HepG2 (cell line): ENCODE data around the gene RHOBTB3. TPM values are rescaled to one million over a fixed set of nuclear protein-coding genes. Genes with fewer than 3 reads are reported as not detected.

Experiments used
- ATAC-seq: fragments of 200-7000 bp; cut with Tn5 transposase; 3 replicates; pipeline ENCODE4 v1.9.1; 2020; ENCODE audit warnings: mild to moderate bottlenecking, moderate library complexity
- BruUV-seq: library from RNA; stranded (reverse); fragments of 400-500 nt; replicated peaks from 2 replicates; lab custom pipeline; 2021; lab: Mats Ljungman, UMichigan
- CTCF ChIA-PET: fragments of 300-600 bp; formaldehyde crosslinking; extraction: SDS; loops from one replicate; lab custom pipeline; 2021; ENCODE audit warnings: low total read pairs, inconsistent platforms, low intra/inter-chr PET ratio; lab: Yijun Ruan, JAX
- POLR2A ChIA-PET: fragments of 350-600 bp; sonication (Branson Sonifier 250); formaldehyde crosslinking; loops from one replicate; lab custom pipeline; 2020; ENCODE audit warnings: antibody characterized with exemption, inconsistent platforms; lab: Yijun Ruan, JAX
- DNase-seq: peaks from one replicate; pipeline ENCODE4 v3.0.0-alpha.2; 2015; ENCODE audit warnings: low spot score
- FAIRE-seq: peaks from 3 replicates; lab custom pipeline; 2011; peaks lifted over from hg19 to GRCh38; lab: Jason Lieb, UNC
- H2AFZ ChIP-seq: one replicate; pipeline ENCODE4 v1.6.1; 2011; ENCODE audit warnings: low read length, inconsistent platforms
- H3K27ac ChIP-seq: fragments of 300-600 bp; 3 replicates; pipeline ENCODE4 v1.8.0; 2011; ENCODE audit warnings: mixed run types, mild to moderate bottlenecking, mixed read lengths, low read length, inconsistent platforms; ENCODE audit not compliant: insufficient read depth; ENCODE audit errors: extremely low read length
- H3K27me3 ChIP-seq, 2 experiments: fragments of 200-600 bp in 1 of 2; 2 replicates in 1 of 2; 3 replicates in 1 of 2; pipeline versions ENCODE4 v1.6.0 to v1.8.0; 2011; ENCODE audit warnings: low read length in 2 of 2, mild to moderate bottlenecking in 2 of 2, moderate library complexity in 2 of 2, inconsistent platforms in 1 of 2; ENCODE audit not compliant: insufficient read depth in 2 of 2, control insufficient read depth in 1 of 2
- H3K36me3 ChIP-seq, 2 experiments: fragments of 200-600 bp in 1 of 2; replicated peaks in 1 of 2; 2 replicates in 1 of 2; 3 replicates in 1 of 2; pipeline versions ENCODE4 v1.5.1 to v1.8.0; 2011; ENCODE audit warnings: low read length in 2 of 2, inconsistent platforms in 1 of 2; ENCODE audit not compliant: insufficient read depth in 2 of 2, control insufficient read depth in 1 of 2
- H3K4me1 ChIP-seq: 2 replicates; pipeline ENCODE4 v1.5.1; 2012; ENCODE audit warnings: low read length, inconsistent platforms; ENCODE audit not compliant: insufficient read depth
- H3K4me2 ChIP-seq: 2 replicates; pipeline ENCODE4 v1.6.0; 2011; ENCODE audit warnings: low read depth, low read length, inconsistent platforms
- H3K4me3 ChIP-seq, 3 experiments: fragments of 200-600 bp in 1 of 3; sonication (generic), shearing (Covaris generic) in 1 of 3; replicated peaks in 1 of 3; 2 replicates each; pipeline ENCODE4 v1.5.1; 2011 to 2016; ENCODE audit warnings: low read length in 3 of 3, inconsistent platforms in 2 of 3, low read depth in 2 of 3, mild to moderate bottlenecking in 2 of 3, control low read depth in 1 of 3, mixed read lengths in 1 of 3; ENCODE audit not compliant: insufficient read depth in 1 of 3
- H3K79me2 ChIP-seq: one replicate; pipeline ENCODE4 v1.6.1; 2011; ENCODE audit warnings: low read length, inconsistent platforms; ENCODE audit not compliant: insufficient read depth
- H3K9ac ChIP-seq: 2 replicates; pipeline ENCODE4 v1.6.0; 2011; ENCODE audit warnings: mild to moderate bottlenecking, low read depth, low read length, inconsistent platforms; ENCODE audit not compliant: insufficient read depth
- H3K9me3 ChIP-seq: 2 replicates; pipeline ENCODE4 v1.5.1; 2012; ENCODE audit warnings: mild to moderate bottlenecking, low read length
- H4K20me1 ChIP-seq: 2 replicates; pipeline ENCODE4 v1.6.0; 2011; ENCODE audit warnings: inconsistent platforms, mild to moderate bottlenecking, low read length, moderate library complexity; ENCODE audit not compliant: insufficient read depth
- BRD4 ChIP-seq: sonication (generic); formaldehyde crosslinking; IDR thresholded peaks from 2 replicates; pipeline ENCODE4 v1.4.0; 2020; ENCODE audit warnings: missing genetic modification reagents
- FOXA1 ChIP-seq, 2 experiments: fragments of 450-650 bp in 1 of 2; sonication (generic) in 1 of 2; formaldehyde crosslinking in 1 of 2; IDR thresholded peaks; 2 replicates each; pipeline versions ENCODE4 v1.4.0 to v1.6.1; 2016 to 2020; ENCODE audit warnings: missing genetic modification reagents in 1 of 2
- ISL2 ChIP-seq: sonication (generic); formaldehyde crosslinking; IDR thresholded peaks from 2 replicates; pipeline ENCODE4 v1.5.0; 2020; ENCODE audit warnings: missing genetic modification reagents
- KDM1A ChIP-seq: IDR thresholded peaks from 2 replicates; pipeline ENCODE4 v1.6.1; 2016; ENCODE audit warnings: missing compliant biosample characterization
- KDM6A ChIP-seq: IDR thresholded peaks from 2 replicates; pipeline ENCODE4 v1.6.1; 2016; ENCODE audit warnings: low read depth
- NAIF1 ChIP-seq: sonication (generic); formaldehyde crosslinking; IDR thresholded peaks from 2 replicates; pipeline ENCODE4 v1.5.0; 2020; ENCODE audit warnings: mild to moderate bottlenecking, missing genetic modification reagents, borderline replicate concordance
- PAX8 ChIP-seq: sonication (generic); formaldehyde crosslinking; IDR thresholded peaks from 2 replicates; pipeline ENCODE4 v1.8.0; 2022; ENCODE audit warnings: mild to moderate bottlenecking, missing genetic modification reagents, borderline replicate concordance
- TGIF2 ChIP-seq: IDR thresholded peaks from 2 replicates; pipeline ENCODE4 v1.6.1; 2016; ENCODE audit warnings: control low read depth, missing compliant biosample characterization
- ZBTB7B ChIP-seq: sonication (generic); formaldehyde crosslinking; IDR thresholded peaks from 2 replicates; pipeline ENCODE4 v1.4.0; 2020; ENCODE audit warnings: missing genetic modification reagents
- ZNF552 ChIP-seq: sonication (generic); formaldehyde crosslinking; IDR thresholded peaks from 2 replicates; pipeline ENCODE4 v1.9.0; 2022; ENCODE audit warnings: missing genetic modification reagents, mild to moderate bottlenecking, borderline replicate concordance
- ZNF629 ChIP-seq: sonication (generic); formaldehyde crosslinking; conservative IDR thresholded peaks from 2 replicates; pipeline ENCODE4 v1.5.0; 2020; ENCODE audit warnings: missing genetic modification reagents
- ZNF644 ChIP-seq: IDR thresholded peaks from 2 replicates; pipeline ENCODE4 v1.6.1; 2016; ENCODE audit warnings: low read depth
- ZNF839 ChIP-seq: sonication (generic); formaldehyde crosslinking; IDR thresholded peaks from 2 replicates; pipeline ENCODE4 v1.4.0; 2020; ENCODE audit warnings: missing genetic modification reagents, mild to moderate bottlenecking, borderline replicate concordance
- WGBS: methylation state at CpG from one replicate; pipeline ENCODE4 v1.1.6; 2017; ENCODE audit warnings: low lambda C conversion rate; 5-methylcytosine and 5-hydroxymethylcytosine counted together
- in situ Hi-C: cut with HindIII; loops from 2 replicates; pipeline ENCODE4 v1.10.0; 2017; ENCODE audit warnings: low pct_unique_long_range_greater_than_20kb; ENCODE audit not compliant: extremely low pct_ligation_motif_present
- intact Hi-C: fragments of 100-400 bp; cut with micrococcal nuclease; formaldehyde crosslinking; loops from one replicate; pipeline ENCODE4 v1.10.0; 2022; ENCODE audit not compliant: unreplicated experiment
- polyA plus RNA-seq, 8 experiments: library from polyadenylated mRNA; depleted of rRNA in 3 of 8; stranded (reverse) in 7 of 8; unstranded in 1 of 8; fragments of >200 nt; fragmentation: Illumina TruSeq in 4 of 8; extraction: Trizol in 4 of 8; gene quantifications; 2 replicates each; pipeline versions ENCODE4 v1.2.1 to v1.2.3, GENCODE V29; 2011 to 2016; ENCODE audit warnings: low read depth in 4 of 8, missing spikeins in 1 of 8, mixed read lengths in 1 of 8; ENCODE audit not compliant: insufficient read depth in 1 of 8
- total RNA-seq, 5 experiments: library from RNA; depleted of rRNA; stranded (reverse); fragments of >200 nt; fragmentation: Illumina TruSeq; extraction: Trizol; gene quantifications; 2 replicates each; pipeline ENCODE4 v1.2.3, GENCODE V29; 2016; ENCODE audit warnings: low read depth in 1 of 5
- TF ChIP-seq, protein P1 (sequence below): fragments of 450-650 bp; IDR thresholded peaks from 2 replicates; pipeline ENCODE4 v1.6.1; 2017
- TF ChIP-seq, protein P2 (sequence below): IDR thresholded peaks from 2 replicates; pipeline ENCODE4 v1.6.1; 2016; ENCODE audit warnings: low read depth, missing genetic modification reagents, missing compliant biosample characterization
- TF ChIP-seq, protein P3 (sequence below): IDR thresholded peaks from 2 replicates; pipeline ENCODE4 v1.6.1; 2016

The RHOBTB3 gene
- total and polyA plus RNA-seq, 2 of the 13 experiments (the other 11 are each of a cell fraction or from before 2014, with no cell fraction given), result 31.6 to 35.4 TPM

DNA sequence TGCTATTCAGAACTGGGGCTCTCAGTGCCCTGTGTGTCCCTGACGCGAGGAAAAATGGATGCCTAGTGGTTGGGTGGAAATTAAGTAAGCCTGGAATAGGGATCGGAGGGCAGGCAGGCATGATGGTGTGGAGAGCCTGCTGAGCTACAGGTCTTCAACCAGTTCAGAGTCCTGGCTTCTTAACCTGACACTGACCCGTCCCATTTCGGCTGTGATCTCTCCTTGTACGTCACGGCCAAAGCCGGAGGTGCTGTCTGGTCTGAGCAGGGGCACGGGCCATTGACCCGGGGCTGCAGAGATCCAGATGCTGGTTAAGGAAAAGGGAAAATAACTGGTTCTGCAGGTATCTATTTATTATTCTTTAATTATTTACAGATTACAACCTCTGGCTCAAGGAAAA lies 27.9 kb downstream of the RHOBTB3 start (continued):
- TF ChIP-seq, protein P1, sequence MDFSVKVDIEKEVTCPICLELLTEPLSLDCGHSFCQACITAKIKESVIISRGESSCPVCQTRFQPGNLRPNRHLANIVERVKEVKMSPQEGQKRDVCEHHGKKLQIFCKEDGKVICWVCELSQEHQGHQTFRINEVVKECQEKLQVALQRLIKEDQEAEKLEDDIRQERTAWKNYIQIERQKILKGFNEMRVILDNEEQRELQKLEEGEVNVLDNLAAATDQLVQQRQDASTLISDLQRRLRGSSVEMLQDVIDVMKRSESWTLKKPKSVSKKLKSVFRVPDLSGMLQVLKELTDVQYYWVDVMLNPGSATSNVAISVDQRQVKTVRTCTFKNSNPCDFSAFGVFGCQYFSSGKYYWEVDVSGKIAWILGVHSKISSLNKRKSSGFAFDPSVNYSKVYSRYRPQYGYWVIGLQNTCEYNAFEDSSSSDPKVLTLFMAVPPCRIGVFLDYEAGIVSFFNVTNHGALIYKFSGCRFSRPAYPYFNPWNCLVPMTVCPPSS, result no peak
- TF ChIP-seq ZNF552 (CRISPR knock-in tag), result no peak
- no peak for TF ChIP-seq KDM1A (CRISPR knock-in tag)

DNA sequence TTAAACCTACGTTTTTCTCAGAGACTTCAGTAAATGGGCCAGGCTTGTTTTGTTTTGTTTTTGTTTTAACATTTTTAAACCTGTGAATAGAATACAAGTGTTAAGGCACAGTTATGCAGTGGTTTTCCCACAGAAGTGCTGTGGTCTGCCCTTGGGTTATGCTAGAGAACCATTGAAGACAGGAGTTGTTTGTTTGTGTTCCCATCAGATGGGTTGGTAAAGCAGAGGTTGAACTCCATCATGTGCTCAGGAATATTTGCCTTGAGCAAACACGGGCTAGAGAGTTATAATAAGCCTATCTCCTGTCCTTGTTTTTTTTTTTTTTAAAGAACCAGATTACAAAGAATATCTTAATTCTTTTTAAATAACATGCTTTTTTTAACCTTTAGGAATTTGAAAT lies 28.5 kb downstream of the RHOBTB3 start:
- peak overlapping the region; percentile 67 for H3K27ac ChIP-seq
- intact Hi-C loops (loop anchor here (1.0 kb wide), 1 partner anchor 28 kb away; the partner anchor contains the start of gene RHOBTB3), in situ Hi-C loops (no loop called here)
- ATAC-seq (peak; percentile 93), FAIRE-seq (peak; percentile 98), DNase-seq (peak; percentile 95)
- H3K79me2 ChIP-seq, result no peaks in the 10 kb centered on the region
- H3K4me3 ChIP-seq, result peak overlapping the region; percentile 1 to 66 (median 52); a peak in 3 of 6 replicates
- no peaks in the 10 kb centered on the region for H3K9me3 ChIP-seq
- H3K4me2 ChIP-seq, result peak overlapping the region; percentile 68
- no peaks in the 10 kb centered on the region for H4K20me1 ChIP-seq
- peaks cover 0 to 8% of the 10 kb centered on the region in 2 experiments; a peak in 2 of 5 replicates for H3K36me3 ChIP-seq
- WGBS, result 2% methylated on average over 2 of the region's 2 CpGs
- peaks cover 43% of the 10 kb centered on the region for H3K4me1 ChIP-seq
- TSS peak; percentile 40 for BruUV-seq
- no peaks in the 10 kb centered on the region for H3K27me3 ChIP-seq
- no peak overlapping the region for H3K9ac ChIP-seq
- no peak overlapping the region for H2AFZ ChIP-seq
- ChIA-PET POLR2A (interaction anchor here (0.6 to 2.0 kb wide), 14 partner anchors 9 to 205 kb away, joined by 3 to 18 read pairs (median 5); partner anchors contain the start of genes ARSK, GLRX, RFESD and RHOBTB3), CTCF (interaction anchor here (1.1 kb wide), 1 partner anchor 22 kb away, joined by 3 read pairs; no protein-coding TSS in a partner anchor)
- TF ChIP-seq, protein P2, sequence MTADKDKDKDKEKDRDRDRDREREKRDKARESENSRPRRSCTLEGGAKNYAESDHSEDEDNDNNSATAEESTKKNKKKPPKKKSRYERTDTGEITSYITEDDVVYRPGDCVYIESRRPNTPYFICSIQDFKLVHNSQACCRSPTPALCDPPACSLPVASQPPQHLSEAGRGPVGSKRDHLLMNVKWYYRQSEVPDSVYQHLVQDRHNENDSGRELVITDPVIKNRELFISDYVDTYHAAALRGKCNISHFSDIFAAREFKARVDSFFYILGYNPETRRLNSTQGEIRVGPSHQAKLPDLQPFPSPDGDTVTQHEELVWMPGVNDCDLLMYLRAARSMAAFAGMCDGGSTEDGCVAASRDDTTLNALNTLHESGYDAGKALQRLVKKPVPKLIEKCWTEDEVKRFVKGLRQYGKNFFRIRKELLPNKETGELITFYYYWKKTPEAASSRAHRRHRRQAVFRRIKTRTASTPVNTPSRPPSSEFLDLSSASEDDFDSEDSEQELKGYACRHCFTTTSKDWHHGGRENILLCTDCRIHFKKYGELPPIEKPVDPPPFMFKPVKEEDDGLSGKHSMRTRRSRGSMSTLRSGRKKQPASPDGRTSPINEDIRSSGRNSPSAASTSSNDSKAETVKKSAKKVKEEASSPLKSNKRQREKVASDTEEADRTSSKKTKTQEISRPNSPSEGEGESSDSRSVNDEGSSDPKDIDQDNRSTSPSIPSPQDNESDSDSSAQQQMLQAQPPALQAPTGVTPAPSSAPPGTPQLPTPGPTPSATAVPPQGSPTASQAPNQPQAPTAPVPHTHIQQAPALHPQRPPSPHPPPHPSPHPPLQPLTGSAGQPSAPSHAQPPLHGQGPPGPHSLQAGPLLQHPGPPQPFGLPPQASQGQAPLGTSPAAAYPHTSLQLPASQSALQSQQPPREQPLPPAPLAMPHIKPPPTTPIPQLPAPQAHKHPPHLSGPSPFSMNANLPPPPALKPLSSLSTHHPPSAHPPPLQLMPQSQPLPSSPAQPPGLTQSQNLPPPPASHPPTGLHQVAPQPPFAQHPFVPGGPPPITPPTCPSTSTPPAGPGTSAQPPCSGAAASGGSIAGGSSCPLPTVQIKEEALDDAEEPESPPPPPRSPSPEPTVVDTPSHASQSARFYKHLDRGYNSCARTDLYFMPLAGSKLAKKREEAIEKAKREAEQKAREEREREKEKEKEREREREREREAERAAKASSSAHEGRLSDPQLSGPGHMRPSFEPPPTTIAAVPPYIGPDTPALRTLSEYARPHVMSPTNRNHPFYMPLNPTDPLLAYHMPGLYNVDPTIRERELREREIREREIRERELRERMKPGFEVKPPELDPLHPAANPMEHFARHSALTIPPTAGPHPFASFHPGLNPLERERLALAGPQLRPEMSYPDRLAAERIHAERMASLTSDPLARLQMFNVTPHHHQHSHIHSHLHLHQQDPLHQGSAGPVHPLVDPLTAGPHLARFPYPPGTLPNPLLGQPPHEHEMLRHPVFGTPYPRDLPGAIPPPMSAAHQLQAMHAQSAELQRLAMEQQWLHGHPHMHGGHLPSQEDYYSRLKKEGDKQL (CRISPR knock-in tag), result 0 out of 2 replicates have a peak, but pooled peaks have one; percentile 16
- TF ChIP-seq NAIF1 (CRISPR knock-in tag), result no peak
- TF ChIP-seq ZBTB7B, result 0 out of 2 replicates have a peak, but pooled peaks have one; percentile 33
- TF ChIP-seq ZNF644 (CRISPR knock-in tag), result peak; percentile 73
- TF ChIP-seq BRD4 (CRISPR knock-in tag), result no peak
- TF ChIP-seq ISL2 (CRISPR knock-in tag), result peak; percentile 47; the same call in 1 of the 2 replicates
- peak; percentile 82; the same call in 1 of the 2 replicates for TF ChIP-seq ZNF629 (CRISPR knock-in tag)
- peak; percentile 63; the same call in 1 of the 2 replicates for TF ChIP-seq TGIF2 (CRISPR knock-in tag)
- TF ChIP-seq ZNF839 (CRISPR knock-in tag), result no peak
- TF ChIP-seq PAX8 (CRISPR knock-in tag), result no peak
- peak; percentile 49; the same call in 1 of the 2 replicates for TF ChIP-seq FOXA1 (IDR thresholded peaks at IDR 0.05)
- TF ChIP-seq FOXA1 (CRISPR knock-in tag; IDR thresholded peaks at IDR 0.05), result peak; percentile 80
- TF ChIP-seq, protein P3, sequence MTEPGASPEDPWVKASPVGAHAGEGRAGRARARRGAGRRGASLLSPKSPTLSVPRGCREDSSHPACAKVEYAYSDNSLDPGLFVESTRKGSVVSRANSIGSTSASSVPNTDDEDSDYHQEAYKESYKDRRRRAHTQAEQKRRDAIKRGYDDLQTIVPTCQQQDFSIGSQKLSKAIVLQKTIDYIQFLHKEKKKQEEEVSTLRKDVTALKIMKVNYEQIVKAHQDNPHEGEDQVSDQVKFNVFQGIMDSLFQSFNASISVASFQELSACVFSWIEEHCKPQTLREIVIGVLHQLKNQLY (CRISPR knock-in tag), result peak; percentile 33; the same call in 1 of the 2 replicates
- TF ChIP-seq KDM6A, result peak; percentile 53; the same call in 1 of the 2 replicates
